ENCODE measurements around the gene ZBTB44.

The ZBTB44 gene

GRCh38 chr11:130243816-130244215 is 70.9 kb downstream of the ZBTB44 start:
- H4K91ac ChIP-seq (ENCODE audit: low read length), result no peak overlapping the region
- H3K14ac ChIP-seq (ENCODE audit: low read length in 2 of 2), result no peak overlapping the region
- peak overlapping the region; percentile 16 for H3K4me2 ChIP-seq (ENCODE audit: low read length, poor library complexity, severe bottlenecking)
- H3K36me3 ChIP-seq (ENCODE audit: control insufficient read depth in 1 of 2, insufficient read depth in 2 of 2, low read depth in 1 of 2, low read length in 2 of 2), result peaks cover 0 to 5% of the 10 kb centered on the region in 2 experiments
- H2BK120ac ChIP-seq (ENCODE audit: low read depth, low read length), result no peak overlapping the region
- no peak overlapping the region for H3K4ac ChIP-seq (ENCODE audit: low read depth in 1 of 2, low read length in 2 of 2)
- no peak overlapping the region for H3K27ac ChIP-seq (ENCODE audit: low read length, poor library complexity, severe bottlenecking)
- no peak overlapping the region for H3K23ac ChIP-seq (ENCODE audit: low read length in 2 of 2)
- no peak overlapping the region for H2BK12ac ChIP-seq (ENCODE audit: low read length in 2 of 2)
- H2BK5ac ChIP-seq (ENCODE audit: low read depth, low read length, poor library complexity, severe bottlenecking), result no peak overlapping the region
- no peak overlapping the region for H2BK15ac ChIP-seq (ENCODE audit: low read depth, poor library complexity, severe bottlenecking)
- no peaks in the 10 kb centered on the region for H3K27me3 ChIP-seq (ENCODE audit: control insufficient read depth in 1 of 2, insufficient read depth in 1 of 2, low read length in 2 of 2)
- WGBS, result 95% methylated on average over 2 of the region's 2 CpGs
- no peaks in the 10 kb centered on the region for H3K9me3 ChIP-seq (ENCODE audit: control insufficient read depth, low read length)
- H3K9ac ChIP-seq (ENCODE audit: low read length), result no peak overlapping the region
- H3K79me1 ChIP-seq (replicated peaks; ENCODE audit: low read length, poor library complexity, severe bottlenecking), result peaks cover 20% of the 10 kb centered on the region
- no peaks in the 10 kb centered on the region for H3K4me1 ChIP-seq (ENCODE audit: control insufficient read depth, insufficient read depth, low read depth, low read length)
- no peak overlapping the region for H3K18ac ChIP-seq (ENCODE audit: low read depth in 1 of 2, low read length in 2 of 2)
- no peak overlapping the region for H4K8ac ChIP-seq (ENCODE audit: low read length)
- peak; percentile 29 for DNase-seq
- H3K4me3 ChIP-seq (ENCODE audit: insufficient read depth in 1 of 2, low read depth in 1 of 2, low read length in 2 of 2), result no peak overlapping the region
- no peak overlapping the region for H2AFZ ChIP-seq (ENCODE audit: low read depth, low read length)
- no peak overlapping the region for H2AK5ac ChIP-seq (ENCODE audit: low read length, severe bottlenecking)

GRCh38 chr11:130241713-130242112 is 73.0 kb downstream of the ZBTB44 start:
- no peak overlapping the region for H3K4me3 ChIP-seq (ENCODE audit: insufficient read depth in 1 of 2, low read depth in 1 of 2, low read length in 2 of 2)
- no peak for DNase-seq
- no peaks in the 10 kb centered on the region for H3K27me3 ChIP-seq (ENCODE audit: control insufficient read depth in 1 of 2, insufficient read depth in 1 of 2, low read length in 2 of 2)
- no peak overlapping the region for H2AFZ ChIP-seq (ENCODE audit: low read depth, low read length)
- 89% methylated on average over 1 of the region's 2 CpGs for WGBS
- no peak overlapping the region for H4K8ac ChIP-seq (ENCODE audit: low read length)
- no peaks in the 10 kb centered on the region for H3K9me3 ChIP-seq (ENCODE audit: control insufficient read depth, low read length)
- H2AK5ac ChIP-seq (ENCODE audit: low read length, severe bottlenecking), result no peak overlapping the region
- no peaks in the 10 kb centered on the region for H3K4me1 ChIP-seq (ENCODE audit: control insufficient read depth, insufficient read depth, low read depth, low read length)
- H4K91ac ChIP-seq (ENCODE audit: low read length), result no peak overlapping the region
- no peak overlapping the region for H3K18ac ChIP-seq (ENCODE audit: low read depth in 1 of 2, low read length in 2 of 2)
- no peak overlapping the region for H2BK15ac ChIP-seq (ENCODE audit: low read depth, poor library complexity, severe bottlenecking)
- H3K79me1 ChIP-seq (replicated peaks; ENCODE audit: low read length, poor library complexity, severe bottlenecking), result peaks cover 17% of the 10 kb centered on the region
- no peak overlapping the region for H2BK5ac ChIP-seq (ENCODE audit: low read depth, low read length, poor library complexity, severe bottlenecking)
- no peak overlapping the region for H2BK12ac ChIP-seq (ENCODE audit: low read length in 2 of 2)
- peaks cover 4 to 25% of the 10 kb centered on the region in 2 experiments for H3K36me3 ChIP-seq (ENCODE audit: control insufficient read depth in 1 of 2, insufficient read depth in 2 of 2, low read depth in 1 of 2, low read length in 2 of 2)
- no peak overlapping the region for H3K4ac ChIP-seq (ENCODE audit: low read depth in 1 of 2, low read length in 2 of 2)
- no peak overlapping the region for H3K4me2 ChIP-seq (ENCODE audit: low read length, poor library complexity, severe bottlenecking)
- H3K14ac ChIP-seq (ENCODE audit: low read length in 2 of 2), result no peak overlapping the region
- H2BK120ac ChIP-seq (ENCODE audit: low read depth, low read length), result no peak overlapping the region
- H3K27ac ChIP-seq (ENCODE audit: low read length, poor library complexity, severe bottlenecking), result no peak overlapping the region
- no peak overlapping the region for H3K9ac ChIP-seq (ENCODE audit: low read length)
- H3K23ac ChIP-seq (ENCODE audit: low read length in 2 of 2), result no peak overlapping the region

GRCh38 chr11:130237282-130238006 is 77.3 kb downstream of the ZBTB44 start:
- Histone ChIP-seq H3K4me1 (ENCODE audit: control insufficient read depth, insufficient read depth, low read depth, low read length) (no peaks in the 10 kb centered on the region), H3K36me3 (ENCODE audit: control insufficient read depth in 1 of 2, insufficient read depth in 2 of 2, low read depth in 1 of 2, low read length in 2 of 2) (peaks cover 13 to 50% of the 10 kb centered on the region in 2 experiments), H4K8ac (ENCODE audit: low read length) (no peak overlapping the region), H3K18ac (ENCODE audit: low read depth in 1 of 2, low read length in 2 of 2) (no peak overlapping the region), H2BK5ac (ENCODE audit: low read depth, low read length, poor library complexity, severe bottlenecking) (no peak overlapping the region), H2BK15ac (ENCODE audit: low read depth, poor library complexity, severe bottlenecking) (no peak overlapping the region), H4K91ac (ENCODE audit: low read length) (no peak overlapping the region), H2AK5ac (ENCODE audit: low read length, severe bottlenecking) (no peak overlapping the region), H3K23ac (ENCODE audit: low read length in 2 of 2) (no peak overlapping the region), H3K4me2 (ENCODE audit: low read length, poor library complexity, severe bottlenecking) (no peak overlapping the region), H3K4ac (ENCODE audit: low read depth in 1 of 2, low read length in 2 of 2) (no peak overlapping the region), H3K27ac (ENCODE audit: low read length, poor library complexity, severe bottlenecking) (no peak overlapping the region), H2AFZ (ENCODE audit: low read depth, low read length) (no peak overlapping the region), H3K9me3 (ENCODE audit: control insufficient read depth, low read length) (no peaks in the 10 kb centered on the region), H3K4me3 (ENCODE audit: insufficient read depth in 1 of 2, low read depth in 1 of 2, low read length in 2 of 2) (no peak overlapping the region), H3K27me3 (ENCODE audit: control insufficient read depth in 1 of 2, insufficient read depth in 1 of 2, low read length in 2 of 2) (no peaks in the 10 kb centered on the region), H2BK120ac (ENCODE audit: low read depth, low read length) (no peak overlapping the region), H3K14ac (ENCODE audit: low read length in 2 of 2) (no peak overlapping the region), H3K79me1 (replicated peaks; ENCODE audit: low read length, poor library complexity, severe bottlenecking) (peaks cover 6% of the 10 kb centered on the region), H2BK12ac (ENCODE audit: low read length in 2 of 2) (no peak overlapping the region), H3K9ac (ENCODE audit: low read length) (no peak overlapping the region)
- WGBS, result 97% methylated on average over 5 of the region's 6 CpGs
- DNase-seq, result no peak

- no peak overlapping the region for H2BK12ac ChIP-seq (ENCODE audit: low read length in 2 of 2)
- H3K27ac ChIP-seq (ENCODE audit: low read length, poor library complexity, severe bottlenecking), result no peak overlapping the region
- no peak overlapping the region for H2AFZ ChIP-seq (ENCODE audit: low read depth, low read length)
- H3K79me1 ChIP-seq (replicated peaks; ENCODE audit: low read length, poor library complexity, severe bottlenecking), result peaks cover 3% of the 10 kb centered on the region
- H3K9me3 ChIP-seq (ENCODE audit: control insufficient read depth, low read length), result no peaks in the 10 kb centered on the region
- no peak overlapping the region for H2AK5ac ChIP-seq (ENCODE audit: low read length, severe bottlenecking)
- no peak overlapping the region for H2BK120ac ChIP-seq (ENCODE audit: low read depth, low read length)
- no peak overlapping the region for H3K9ac ChIP-seq (ENCODE audit: low read length)
- H2BK15ac ChIP-seq (ENCODE audit: low read depth, poor library complexity, severe bottlenecking), result no peak overlapping the region
- H3K18ac ChIP-seq (ENCODE audit: low read depth in 1 of 2, low read length in 2 of 2), result no peak overlapping the region
- no peak overlapping the region for H3K4me3 ChIP-seq (ENCODE audit: insufficient read depth in 1 of 2, low read depth in 1 of 2, low read length in 2 of 2)
- peaks cover 13 to 59% of the 10 kb centered on the region in 2 experiments for H3K36me3 ChIP-seq (ENCODE audit: control insufficient read depth in 1 of 2, insufficient read depth in 2 of 2, low read depth in 1 of 2, low read length in 2 of 2)
- no peak overlapping the region for H3K4me2 ChIP-seq (ENCODE audit: low read length, poor library complexity, severe bottlenecking)
- no peak overlapping the region for H3K23ac ChIP-seq (ENCODE audit: low read length in 2 of 2)
- H3K14ac ChIP-seq (ENCODE audit: low read length in 2 of 2), result no peak overlapping the region
- H4K91ac ChIP-seq (ENCODE audit: low read length), result no peak overlapping the region
- H4K8ac ChIP-seq (ENCODE audit: low read length), result no peak overlapping the region
- H2BK5ac ChIP-seq (ENCODE audit: low read depth, low read length, poor library complexity, severe bottlenecking), result no peak overlapping the region
- H3K27me3 ChIP-seq (ENCODE audit: control insufficient read depth in 1 of 2, insufficient read depth in 1 of 2, low read length in 2 of 2), result no peaks in the 10 kb centered on the region
- DNase-seq, result no peak
- H3K4ac ChIP-seq (ENCODE audit: low read depth in 1 of 2, low read length in 2 of 2), result no peak overlapping the region
- no peaks in the 10 kb centered on the region for H3K4me1 ChIP-seq (ENCODE audit: control insufficient read depth, insufficient read depth, low read depth, low read length)
Measured at GRCh38 chr11:130234315-130234714, 80.4 kb downstream of the ZBTB44 start.

Measured in mesenchymal stem cell (in vitro differentiated cells and primary cell).